HepG2 (cell line): ENCODE measurements around the gene PHOSPHO2. TPM values are rescaled to one million over a fixed set of nuclear protein-coding genes. Genes with fewer than 3 reads are reported as not detected.

ENCODE experiments used
- E2F2 ChIP-seq: sonication (generic); formaldehyde crosslinking; IDR thresholded peaks from 2 replicates; pipeline ENCODE4 v1.4.0; 2020; ENCODE audit warnings: missing genetic modification reagents, borderline replicate concordance
- ELF3 ChIP-seq: IDR thresholded peaks from 2 replicates; pipeline ENCODE4 v1.6.1; 2016; ENCODE audit warnings: missing genetic modification reagents, missing compliant biosample characterization
- FOXP1 ChIP-seq, 2 experiments: fragments of 450-650 bp in 1 of 2; IDR thresholded peaks; 2 replicates each; pipeline ENCODE4 v1.6.1; 2017 to 2018; ENCODE audit warnings: antibody characterized with exemption in 1 of 2
- GATA4 ChIP-seq: sonication (generic); IDR thresholded peaks from 2 replicates; pipeline ENCODE4 v1.6.1; 2016; ENCODE audit warnings: antibody characterized with exemption, low read depth, borderline replicate concordance
- MXD3 ChIP-seq: IDR thresholded peaks from 2 replicates; pipeline ENCODE4 v1.6.1; 2016; ENCODE audit warnings: mild to moderate bottlenecking, missing biosample characterization, missing genetic modification reagents
- NFE2L2 ChIP-seq: fragments of 150-350 bp; IDR thresholded peaks from 2 replicates; pipeline ENCODE4 v1.6.1; 2014; ENCODE audit warnings: low read length
- NFKBIZ ChIP-seq: IDR thresholded peaks from 2 replicates; pipeline ENCODE4 v1.6.1; 2018; ENCODE audit warnings: missing genetic modification reagents, missing compliant biosample characterization
- NR2C2 ChIP-seq: sonication (generic); formaldehyde crosslinking; IDR thresholded peaks from 2 replicates; pipeline ENCODE4 v1.4.0; 2020; ENCODE audit warnings: missing genetic modification reagents, mild to moderate bottlenecking, moderate library complexity, borderline replicate concordance
- PCBP2 ChIP-seq: fragments of 200-400 bp; formaldehyde crosslinking; optimal IDR thresholded peaks from 2 replicates; pipeline ENCODE3; 2018; ENCODE audit warnings: low read length, low read depth; ENCODE audit not compliant: poor library complexity, severe bottlenecking
- PTBP1 ChIP-seq: fragments of 200-400 bp; formaldehyde crosslinking; IDR thresholded peaks from 2 replicates; pipeline ENCODE4 v1.6.1; 2018; ENCODE audit warnings: low read length, low read depth; ENCODE audit not compliant: poor library complexity, severe bottlenecking
- SPEN ChIP-seq: sonication (generic); formaldehyde crosslinking; IDR thresholded peaks from 2 replicates; pipeline ENCODE4 v1.5.1; 2020; ENCODE audit warnings: low read depth, mild to moderate bottlenecking, missing genetic modification reagents
- ZBTB38 ChIP-seq: sonication (generic); formaldehyde crosslinking; IDR thresholded peaks from 2 replicates; pipeline ENCODE4 v1.5.1; 2020; ENCODE audit warnings: mild to moderate bottlenecking, missing genetic modification reagents
- ZGPAT ChIP-seq: IDR thresholded peaks from 2 replicates; pipeline ENCODE4 v1.6.1; 2016; ENCODE audit warnings: mild to moderate bottlenecking
- ZNF510 ChIP-seq: sonication (generic); formaldehyde crosslinking; IDR thresholded peaks from 2 replicates; pipeline ENCODE4 v1.4.0; 2020; ENCODE audit warnings: low read depth, mild to moderate bottlenecking, missing genetic modification reagents
- ZNF678 ChIP-seq: sonication (generic); formaldehyde crosslinking; IDR thresholded peaks from 2 replicates; pipeline ENCODE4 v1.4.0; 2020; ENCODE audit warnings: mild to moderate bottlenecking, missing genetic modification reagents
- polyA plus RNA-seq, 8 experiments: library from polyadenylated mRNA; depleted of rRNA in 3 of 8; stranded (reverse) in 7 of 8; unstranded in 1 of 8; fragments of >200 nt; fragmentation: Illumina TruSeq in 4 of 8; extraction: Trizol in 4 of 8; gene quantifications; 2 replicates each; pipeline versions ENCODE4 v1.2.1 to v1.2.3, GENCODE V29; 2011 to 2016; ENCODE audit warnings: low read depth in 4 of 8, missing spikeins in 1 of 8, mixed read lengths in 1 of 8; ENCODE audit not compliant: insufficient read depth in 1 of 8
- total RNA-seq, 5 experiments: library from RNA; depleted of rRNA; stranded (reverse); fragments of >200 nt; fragmentation: Illumina TruSeq; extraction: Trizol; gene quantifications; 2 replicates each; pipeline ENCODE4 v1.2.3, GENCODE V29; 2016; ENCODE audit warnings: low read depth in 1 of 5
- TF ChIP-seq, protein P1 (sequence below): IDR thresholded peaks from 2 replicates; pipeline ENCODE4 v1.6.1; 2012; ENCODE audit warnings: low read depth, low read length, improper control_type of control experiment
- TF ChIP-seq, protein P2 (sequence below): sonication (generic); formaldehyde crosslinking; IDR thresholded peaks from 2 replicates; pipeline ENCODE4 v1.4.0; 2020; ENCODE audit warnings: missing genetic modification reagents, borderline replicate concordance

The PHOSPHO2 gene
- total and polyA plus RNA-seq, 2 of the 13 experiments (the other 11 are each of a cell fraction or from before 2014, with no cell fraction given) = 6.1 to 11.4 TPM

- peak; percentile 8; the same call in 1 of the 2 replicates for TF ChIP-seq SPEN (CRISPR knock-in tag)
- TF ChIP-seq NFE2L2 = peak; percentile 21; the same call in 1 of the 2 replicates
- TF ChIP-seq NFKBIZ = 0 out of 2 replicates have a peak, but pooled peaks have one; percentile 52
- TF ChIP-seq MXD3 = no peak
- TF ChIP-seq ELF3 = peak; percentile 75
- no peak for TF ChIP-seq E2F2 (CRISPR knock-in tag)
- no peak for TF ChIP-seq NR2C2
- TF ChIP-seq ZNF678 (CRISPR knock-in tag) = no peak
- TF ChIP-seq ZBTB38 (CRISPR knock-in tag) = peak; percentile 72
- TF ChIP-seq FOXP1 (IDR thresholded peaks at IDR 0.05) = no peak
- peak; percentile 82 for TF ChIP-seq FOXP1 (CRISPR knock-in tag; IDR thresholded peaks at IDR 0.05)
- TF ChIP-seq PCBP2 = no peak
- no peak for TF ChIP-seq PTBP1
- TF ChIP-seq GATA4 = peak; percentile 66; the same call in 1 of the 2 replicates
- TF ChIP-seq, protein P1, sequence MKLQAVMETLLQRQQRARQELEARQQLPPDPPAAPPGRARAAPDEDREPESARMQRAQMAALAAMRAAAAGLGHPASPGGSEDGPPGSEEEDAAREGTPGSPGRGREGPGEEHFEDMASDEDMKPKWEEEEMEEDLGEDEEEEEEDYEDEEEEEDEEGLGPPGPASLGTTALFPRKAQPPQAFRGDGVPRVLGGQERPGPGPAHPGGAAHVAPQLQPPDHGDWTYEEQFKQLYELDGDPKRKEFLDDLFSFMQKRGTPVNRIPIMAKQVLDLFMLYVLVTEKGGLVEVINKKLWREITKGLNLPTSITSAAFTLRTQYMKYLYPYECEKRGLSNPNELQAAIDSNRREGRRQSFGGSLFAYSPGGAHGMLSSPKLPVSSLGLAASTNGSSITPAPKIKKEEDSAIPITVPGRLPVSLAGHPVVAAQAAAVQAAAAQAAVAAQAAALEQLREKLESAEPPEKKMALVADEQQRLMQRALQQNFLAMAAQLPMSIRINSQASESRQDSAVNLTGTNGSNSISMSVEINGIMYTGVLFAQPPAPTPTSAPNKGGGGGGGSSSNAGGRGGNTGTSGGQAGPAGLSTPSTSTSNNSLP = peak; percentile 54; the same call in 1 of the 2 replicates
- TF ChIP-seq ZNF510 = no peak
- TF ChIP-seq, protein P2, sequence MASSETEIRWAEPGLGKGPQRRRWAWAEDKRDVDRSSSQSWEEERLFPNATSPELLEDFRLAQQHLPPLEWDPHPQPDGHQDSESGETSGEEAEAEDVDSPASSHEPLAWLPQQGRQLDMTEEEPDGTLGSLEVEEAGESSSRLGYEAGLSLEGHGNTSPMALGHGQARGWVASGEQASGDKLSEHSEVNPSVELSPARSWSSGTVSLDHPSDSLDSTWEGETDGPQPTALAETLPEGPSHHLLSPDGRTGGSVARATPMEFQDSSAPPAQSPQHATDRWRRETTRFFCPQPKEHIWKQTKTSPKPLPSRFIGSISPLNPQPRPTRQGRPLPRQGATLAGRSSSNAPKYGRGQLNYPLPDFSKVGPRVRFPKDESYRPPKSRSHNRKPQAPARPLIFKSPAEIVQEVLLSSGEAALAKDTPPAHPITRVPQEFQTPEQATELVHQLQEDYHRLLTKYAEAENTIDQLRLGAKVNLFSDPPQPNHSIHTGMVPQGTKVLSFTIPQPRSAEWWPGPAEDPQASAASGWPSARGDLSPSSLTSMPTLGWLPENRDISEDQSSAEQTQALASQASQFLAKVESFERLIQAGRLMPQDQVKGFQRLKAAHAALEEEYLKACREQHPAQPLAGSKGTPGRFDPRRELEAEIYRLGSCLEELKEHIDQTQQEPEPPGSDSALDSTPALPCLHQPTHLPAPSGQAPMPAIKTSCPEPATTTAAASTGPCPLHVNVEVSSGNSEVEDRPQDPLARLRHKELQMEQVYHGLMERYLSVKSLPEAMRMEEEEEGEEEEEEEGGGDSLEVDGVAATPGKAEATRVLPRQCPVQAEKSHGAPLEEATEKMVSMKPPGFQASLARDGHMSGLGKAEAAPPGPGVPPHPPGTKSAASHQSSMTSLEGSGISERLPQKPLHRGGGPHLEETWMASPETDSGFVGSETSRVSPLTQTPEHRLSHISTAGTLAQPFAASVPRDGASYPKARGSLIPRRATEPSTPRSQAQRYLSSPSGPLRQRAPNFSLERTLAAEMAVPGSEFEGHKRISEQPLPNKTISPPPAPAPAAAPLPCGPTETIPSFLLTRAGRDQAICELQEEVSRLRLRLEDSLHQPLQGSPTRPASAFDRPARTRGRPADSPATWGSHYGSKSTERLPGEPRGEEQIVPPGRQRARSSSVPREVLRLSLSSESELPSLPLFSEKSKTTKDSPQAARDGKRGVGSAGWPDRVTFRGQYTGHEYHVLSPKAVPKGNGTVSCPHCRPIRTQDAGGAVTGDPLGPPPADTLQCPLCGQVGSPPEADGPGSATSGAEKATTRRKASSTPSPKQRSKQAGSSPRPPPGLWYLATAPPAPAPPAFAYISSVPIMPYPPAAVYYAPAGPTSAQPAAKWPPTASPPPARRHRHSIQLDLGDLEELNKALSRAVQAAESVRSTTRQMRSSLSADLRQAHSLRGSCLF (CRISPR knock-in tag) = no peak
- peak; percentile 82 for TF ChIP-seq ZGPAT (CRISPR knock-in tag)
Observed at GRCh38 chr2:169716938-169717690, 22.8 kb downstream of the PHOSPHO2 start (continued).
